Memory B cell (primary cell): ENCODE data around the gene AHNAK2.

Source experiments
- ATAC-seq: fragments of 150-1000 bp; cut with Tn5 transposase; 2 replicates; pipeline ENCODE4 v1.10.0; 2021; ENCODE audit warnings: low read depth, mild to moderate bottlenecking, moderate library complexity
- DNase-seq, 2 donors: peaks; one replicate each; pipeline ENCODE4 v3.0.0; 2022; ENCODE audit warnings: low spot score in 2 of 2
- H3K27ac Mint-ChIP-seq: one replicate; pipeline ENCODE4 v1.8.0; 2022; ENCODE audit warnings: mild to moderate bottlenecking, moderate library complexity, mixed read lengths
- H3K27me3 Mint-ChIP-seq: one replicate; pipeline ENCODE4 v1.8.0; 2022; ENCODE audit warnings: mixed read lengths
- H3K36me3 Mint-ChIP-seq: one replicate; pipeline ENCODE4 v1.8.0; 2022; ENCODE audit warnings: mild to moderate bottlenecking, mixed read lengths
- H3K4me1 Mint-ChIP-seq: one replicate; pipeline ENCODE4 v1.8.0; 2022; ENCODE audit warnings: mixed read lengths
- H3K4me3 Mint-ChIP-seq: one replicate; pipeline ENCODE4 v1.8.0; 2022; ENCODE audit warnings: mild to moderate bottlenecking, moderate library complexity, mixed read lengths
- H3K9me3 Mint-ChIP-seq: one replicate; pipeline ENCODE4 v1.8.0; 2022; ENCODE audit warnings: mixed read lengths

The AHNAK2 gene

GRCh38 chr14:104975481-104976197 is 2.5 kb downstream of the AHNAK2 start:
- Mint-ChIP-seq H3K36me3 (no peaks in the 10 kb centered on the region), H3K4me1 (peaks cover 16% of the 10 kb centered on the region), H3K9me3 (no peaks in the 10 kb centered on the region), H3K4me3 (no peak overlapping the region), H3K27me3 (peaks cover 26% of the 10 kb centered on the region), H3K27ac (no peak overlapping the region)
- DNase-seq (no peak), ATAC-seq (peak; percentile 37)

- Mint-ChIP-seq H3K9me3 (no peaks in the 10 kb centered on the region), H3K36me3 (no peaks in the 10 kb centered on the region), H3K27ac (no peak overlapping the region), H3K4me3 (no peak overlapping the region), H3K4me1 (peaks cover 14% of the 10 kb centered on the region), H3K27me3 (peaks cover 24% of the 10 kb centered on the region)
- DNase-seq (no peak), ATAC-seq (no peak)
Observed at GRCh38 chr14:104974665-104975390, 3.3 kb downstream of the AHNAK2 start.

GRCh38 chr14:104974146-104974541 is 4.0 kb downstream of the AHNAK2 start:
- no peak overlapping the region for H3K4me3 Mint-ChIP-seq
- H3K27ac Mint-ChIP-seq, result no peak overlapping the region
- H3K4me1 Mint-ChIP-seq, result peaks cover 13% of the 10 kb centered on the region
- ATAC-seq, result no peak
- H3K36me3 Mint-ChIP-seq, result no peaks in the 10 kb centered on the region
- no peaks in the 10 kb centered on the region for H3K9me3 Mint-ChIP-seq
- peaks cover 19% of the 10 kb centered on the region for H3K27me3 Mint-ChIP-seq
- no peak for DNase-seq

- Mint-ChIP-seq H3K9me3 (no peaks in the 10 kb centered on the region), H3K36me3 (no peaks in the 10 kb centered on the region), H3K4me3 (no peak overlapping the region), H3K27ac (no peak overlapping the region), H3K4me1 (peaks cover 13% of the 10 kb centered on the region), H3K27me3 (peaks cover 15% of the 10 kb centered on the region)
- no peak for DNase-seq
- no peak for ATAC-seq
Observed at GRCh38 chr14:104973385-104974145, 4.6 kb downstream of the AHNAK2 start.

GRCh38 chr14:104973135-104973384 is 5.1 kb downstream of the AHNAK2 start:
- ATAC-seq, result no peak
- Mint-ChIP-seq H3K4me3 (no peak overlapping the region), H3K27me3 (peaks cover 15% of the 10 kb centered on the region), H3K36me3 (no peaks in the 10 kb centered on the region), H3K9me3 (no peaks in the 10 kb centered on the region), H3K4me1 (peaks cover 15% of the 10 kb centered on the region), H3K27ac (no peak overlapping the region)
- no peak for DNase-seq

- H3K27me3 Mint-ChIP-seq, result peaks cover 12% of the 10 kb centered on the region
- H3K36me3 Mint-ChIP-seq, result no peaks in the 10 kb centered on the region
- no peaks in the 10 kb centered on the region for H3K9me3 Mint-ChIP-seq
- no peak overlapping the region for H3K27ac Mint-ChIP-seq
- DNase-seq (no peak), ATAC-seq (no peak)
- no peak overlapping the region for H3K4me3 Mint-ChIP-seq
- peaks cover 15% of the 10 kb centered on the region for H3K4me1 Mint-ChIP-seq
Observed at GRCh38 chr14:104972301-104973134, 5.7 kb downstream of the AHNAK2 start.

GRCh38 chr14:104971447-104972240 is 6.5 kb downstream of the AHNAK2 start:
- Mint-ChIP-seq H3K36me3 (no peaks in the 10 kb centered on the region), H3K27me3 (peaks cover 14% of the 10 kb centered on the region), H3K9me3 (no peaks in the 10 kb centered on the region), H3K4me1 (peaks cover 15% of the 10 kb centered on the region), H3K27ac (no peak overlapping the region), H3K4me3 (no peak overlapping the region)
- ATAC-seq, result no peak
- DNase-seq, result no peak

- Mint-ChIP-seq H3K4me3 (no peak overlapping the region), H3K36me3 (no peaks in the 10 kb centered on the region), H3K4me1 (peaks cover 9% of the 10 kb centered on the region), H3K27me3 (peaks cover 13% of the 10 kb centered on the region), H3K9me3 (no peaks in the 10 kb centered on the region), H3K27ac (no peak overlapping the region)
- DNase-seq (no peak), ATAC-seq (no peak)
Observed at GRCh38 chr14:104970231-104971068, 7.7 kb downstream of the AHNAK2 start.

GRCh38 chr14:104969741-104970230 is 8.4 kb downstream of the AHNAK2 start:
- Mint-ChIP-seq H3K27ac (no peak overlapping the region), H3K4me3 (no peak overlapping the region), H3K36me3 (no peaks in the 10 kb centered on the region), H3K4me1 (peaks cover 9% of the 10 kb centered on the region), H3K27me3 (peaks cover 13% of the 10 kb centered on the region), H3K9me3 (no peaks in the 10 kb centered on the region)
- DNase-seq (no peak), ATAC-seq (no peak)

GRCh38 chr14:104968541-104969401 is 9.4 kb downstream of the AHNAK2 start:
- no peak for DNase-seq
- Mint-ChIP-seq H3K4me1 (peaks cover 9% of the 10 kb centered on the region), H3K27ac (no peak overlapping the region), H3K36me3 (no peaks in the 10 kb centered on the region), H3K4me3 (no peak overlapping the region), H3K9me3 (no peaks in the 10 kb centered on the region), H3K27me3 (peaks cover 9% of the 10 kb centered on the region)
- ATAC-seq, result peak; percentile 52

GRCh38 chr14:104968153-104968527 is 10.0 kb downstream of the AHNAK2 start:
- DNase-seq, result no peak
- H3K27me3 Mint-ChIP-seq, result peaks cover 9% of the 10 kb centered on the region
- H3K36me3 Mint-ChIP-seq, result no peaks in the 10 kb centered on the region
- no peak overlapping the region for H3K27ac Mint-ChIP-seq
- peak overlapping the region; percentile 11 for H3K4me3 Mint-ChIP-seq
- no peaks in the 10 kb centered on the region for H3K9me3 Mint-ChIP-seq
- peaks cover 9% of the 10 kb centered on the region for H3K4me1 Mint-ChIP-seq
- ATAC-seq, result no peak
